Ectodermal cell (in vitro differentiated cells): ENCODE data around the gene KPNA1.
"Not testable (repeated sequence)": the region's sequence is repeated elsewhere in the genome, so short reads cannot be mapped to it uniquely, and the experiment has no call there.

Experiments used
- H3K27ac ChIP-seq: 2 replicates; pipeline ENCODE4 v1.7.0; 2013; ENCODE audit warnings: mild to moderate bottlenecking, low read depth, low read length; ENCODE audit not compliant: insufficient read depth, poor library complexity, severe bottlenecking
- H3K27me3 ChIP-seq: 2 replicates; pipeline ENCODE4 v1.7.0; 2013; ENCODE audit warnings: mild to moderate bottlenecking, low read length; ENCODE audit not compliant: insufficient read depth, control insufficient read depth, poor library complexity, severe bottlenecking
- H3K36me3 ChIP-seq: one replicate; pipeline ENCODE4 v1.7.0; 2013; ENCODE audit warnings: low read length; ENCODE audit not compliant: control insufficient read depth, insufficient read depth
- H3K4me1 ChIP-seq: one replicate; pipeline ENCODE4 v1.7.0; 2013; ENCODE audit warnings: low read length; ENCODE audit not compliant: control insufficient read depth, insufficient read depth
- H3K4me3 ChIP-seq: 2 replicates; pipeline ENCODE4 v1.7.0; 2013; ENCODE audit warnings: low read depth, low read length, control low read depth; ENCODE audit not compliant: insufficient read depth
- H3K9me3 ChIP-seq: 2 replicates; pipeline ENCODE4 v1.7.0; 2013; ENCODE audit warnings: mild to moderate bottlenecking, low read length, moderate library complexity; ENCODE audit not compliant: control insufficient read depth
- WGBS, 2 experiments: methylation state at CpG; one replicate each; pipeline ENCODE4 v1.1.7; 2013; ENCODE audit warnings: missing lambda C conversion rate in 2 of 2; 5-methylcytosine and 5-hydroxymethylcytosine counted together

The KPNA1 gene

GRCh38 chr3:122506450-122506849 lies 8.3 kb downstream of the KPNA1 start:
- no peaks in the 10 kb centered on the region for H3K9me3 ChIP-seq
- H3K36me3 ChIP-seq, result no peaks in the 10 kb centered on the region
- H3K4me3 ChIP-seq, result no peak overlapping the region
- peaks cover 3% of the 10 kb centered on the region for H3K4me1 ChIP-seq
- no peaks in the 10 kb centered on the region for H3K27me3 ChIP-seq
- H3K27ac ChIP-seq, result no peak overlapping the region
- WGBS, 2 experiments, result no CpG with 5 or more reads among the region's 1 CpG

GRCh38 chr3:122505676-122506075 lies 9.1 kb downstream of the KPNA1 start:
- Histone ChIP-seq H3K27me3 (no peaks in the 10 kb centered on the region), H3K36me3 (no peaks in the 10 kb centered on the region), H3K4me1 (no peaks in the 10 kb centered on the region), H3K27ac (no peak overlapping the region), H3K9me3 (no peaks in the 10 kb centered on the region), H3K4me3 (no peak overlapping the region)
- whole genome bisulfite sequencing, 2 experiments, result 80 to 81% methylated on average over 2 of the region's 2 CpGs

- no peak overlapping the region for H3K4me3 ChIP-seq
- H3K27me3 ChIP-seq, result no peaks in the 10 kb centered on the region
- no peak overlapping the region for H3K27ac ChIP-seq
- WGBS, 2 experiments, result 90 to 95% methylated on average over 2 of the region's 2 CpGs
- no peaks in the 10 kb centered on the region for H3K9me3 ChIP-seq
- no peaks in the 10 kb centered on the region for H3K36me3 ChIP-seq
- no peaks in the 10 kb centered on the region for H3K4me1 ChIP-seq
These were observed 11.8 kb downstream of the KPNA1 start for GRCh38 chr3:122502941-122503340.

- 78 to 89% methylated on average over 2 of the region's 2 CpGs for WGBS, 2 experiments
- Histone ChIP-seq H3K4me1 (no peaks in the 10 kb centered on the region), H3K9me3 (no peaks in the 10 kb centered on the region), H3K27me3 (no peaks in the 10 kb centered on the region), H3K4me3 (no peak overlapping the region), H3K27ac (no peak overlapping the region), H3K36me3 (no peaks in the 10 kb centered on the region)
These were observed 12.6 kb downstream of the KPNA1 start for GRCh38 chr3:122502139-122502538.

GRCh38 chr3:122500964-122501363 lies 13.8 kb downstream of the KPNA1 start:
- WGBS, 2 experiments, result 85 to 87% methylated on average over 6 of the region's 6 CpGs

GRCh38 chr3:122498152-122498551 lies 16.6 kb downstream of the KPNA1 start:
- Histone ChIP-seq H3K9me3 (no peaks in the 10 kb centered on the region), H3K4me3 (no peak overlapping the region), H3K36me3 (peaks cover 13% of the 10 kb centered on the region), H3K27me3 (no peaks in the 10 kb centered on the region), H3K27ac (no peak overlapping the region), H3K4me1 (no peaks in the 10 kb centered on the region)
- 22 to 27% methylated on average over 1 of the region's 1 CpG for WGBS, 2 experiments

More at GRCh38 chr3:122500964-122501363, 13.8 kb downstream of the KPNA1 start:
- not testable (repeated sequence) for H3K36me3 ChIP-seq, H3K27me3 ChIP-seq, H3K9me3 ChIP-seq, H3K4me3 ChIP-seq, H3K4me1 ChIP-seq, H3K27ac ChIP-seq

GRCh38 chr3:122497425-122497824 lies 17.3 kb downstream of the KPNA1 start:
- WGBS, 2 experiments, result 87 to 100% methylated on average over 1 of the region's 1 CpG
- H3K9me3 ChIP-seq, result no peaks in the 10 kb centered on the region
- no peak overlapping the region for H3K27ac ChIP-seq
- no peaks in the 10 kb centered on the region for H3K4me1 ChIP-seq
- H3K27me3 ChIP-seq, result no peaks in the 10 kb centered on the region
- H3K4me3 ChIP-seq, result no peak overlapping the region
- H3K36me3 ChIP-seq, result peaks cover 13% of the 10 kb centered on the region

GRCh38 chr3:122496508-122496907 lies 18.2 kb downstream of the KPNA1 start:
- 78 to 86% methylated on average over 1 to 2 of the region's 2 CpGs for WGBS, 2 experiments
- H3K27ac ChIP-seq, result no peak overlapping the region
- peaks cover 13% of the 10 kb centered on the region for H3K36me3 ChIP-seq
- no peaks in the 10 kb centered on the region for H3K9me3 ChIP-seq
- no peak overlapping the region for H3K4me3 ChIP-seq
- no peaks in the 10 kb centered on the region for H3K4me1 ChIP-seq
- H3K27me3 ChIP-seq, result no peaks in the 10 kb centered on the region

GRCh38 chr3:122493296-122493695 lies 21.4 kb downstream of the KPNA1 start:
- Histone ChIP-seq H3K4me3 (no peak overlapping the region), H3K9me3 (no peaks in the 10 kb centered on the region), H3K27me3 (no peaks in the 10 kb centered on the region), H3K4me1 (no peaks in the 10 kb centered on the region), H3K27ac (no peak overlapping the region), H3K36me3 (peaks cover 15% of the 10 kb centered on the region)
- WGBS, 2 experiments, result 89 to 100% methylated on average over 3 of the region's 3 CpGs

- Histone ChIP-seq H3K36me3 (peaks cover 3% of the 10 kb centered on the region), H3K4me3 (no peak overlapping the region), H3K27ac (no peak overlapping the region), H3K9me3 (no peaks in the 10 kb centered on the region), H3K27me3 (no peaks in the 10 kb centered on the region), H3K4me1 (no peaks in the 10 kb centered on the region)
- WGBS, 2 experiments, result 92 to 94% methylated on average over 6 to 7 of the region's 7 CpGs
These were observed 26.3 kb downstream of the KPNA1 start for GRCh38 chr3:122488262-122488973.
